H1 (cell line): Measurements from ENCODE around the gene TFF2. TPM values are rescaled to one million over a fixed set of nuclear protein-coding genes. Genes with fewer than 3 reads are reported as not detected.

Experiments
- CTCF ChIA-PET: fragments of 300-600 bp; sonication (Branson Sonifier 250); formaldehyde crosslinking; loops from one replicate; lab custom pipeline; 2021; ENCODE audit not compliant: partially characterized antibody; lab: Charles Lee
- POLR2A ChIA-PET: fragments of 300-600 bp; sonication (Branson Sonifier 250); formaldehyde crosslinking; loops from one replicate; lab custom pipeline; 2021; ENCODE audit warnings: inconsistent platforms; ENCODE audit not compliant: partially characterized antibody; lab: Charles Lee
- DNase-seq, 2 experiments: peaks; one replicate each; pipeline versions ENCODE4 v3.0.0 to v3.0.0-alpha.2; 2010 to 2022; ENCODE audit warnings: low spot score in 2 of 2, low read depth in 1 of 2, mixed read lengths in 1 of 2
- FAIRE-seq: peaks from 2 replicates; lab custom pipeline; 2011; peaks lifted over from hg19 to GRCh38; lab: Jason Lieb, UNC
- H2AFZ ChIP-seq: 2 replicates; pipeline ENCODE4 v1.8.1; 2012; ENCODE audit warnings: low read length, inconsistent platforms
- H2AK5ac ChIP-seq: 2 replicates; pipeline ENCODE4 v1.6.1; 2013; ENCODE audit warnings: low read depth, low read length
- H2BK120ac ChIP-seq: replicated peaks from 2 replicates; pipeline ENCODE3; 2013; ENCODE audit warnings: low read depth, low read length, inconsistent platforms
- H2BK12ac ChIP-seq: 2 replicates; pipeline ENCODE4 v1.6.1; 2013; ENCODE audit warnings: low read depth, low read length
- H2BK15ac ChIP-seq: 2 replicates; pipeline ENCODE4 v1.6.1; 2013; ENCODE audit warnings: low read length
- H2BK20ac ChIP-seq: 2 replicates; pipeline ENCODE4 v1.6.1; 2013; ENCODE audit warnings: low read length
- H2BK5ac ChIP-seq: 2 replicates; pipeline ENCODE4 v1.6.1; 2013; ENCODE audit warnings: low read depth, low read length
- H3K14ac ChIP-seq: 2 replicates; pipeline ENCODE4 v1.6.1; 2013; ENCODE audit warnings: inconsistent platforms; ENCODE audit not compliant: insufficient read length
- H3K18ac ChIP-seq: 2 replicates; pipeline ENCODE4 v1.6.1; 2013; ENCODE audit warnings: low read length; ENCODE audit errors: extremely low read depth
- H3K23ac ChIP-seq: 2 replicates; pipeline ENCODE4 v1.6.1; 2013; ENCODE audit warnings: inconsistent platforms; ENCODE audit not compliant: insufficient read length
- H3K23me2 ChIP-seq: 2 replicates; pipeline ENCODE4 v1.6.1; 2013; ENCODE audit warnings: low read depth, low read length
- H3K27ac ChIP-seq: 2 replicates; pipeline ENCODE4 v1.6.1; 2011; ENCODE audit warnings: low read depth, low read length, inconsistent platforms
- H3K27me3 ChIP-seq, 4 experiments: replicated peaks in 1 of 4; 1 replicate in 1 of 4; 2 replicates in 3 of 4; pipeline versions ENCODE4 v1.6.1 to v1.8.1; 2011 to 2013; ENCODE audit warnings: low read length in 3 of 4, mild to moderate bottlenecking in 3 of 4, inconsistent platforms in 2 of 4, mixed read lengths in 2 of 4, moderate library complexity in 1 of 4; ENCODE audit not compliant: control insufficient read depth in 3 of 4, insufficient read depth in 3 of 4; ENCODE audit errors: extremely low read depth in 1 of 4
- H3K36me3 ChIP-seq, 4 experiments: 2 replicates each; pipeline versions ENCODE4 v1.6.1 to v1.8.1; 2011 to 2013; ENCODE audit warnings: mild to moderate bottlenecking in 4 of 4, low read length in 3 of 4, moderate library complexity in 2 of 4, control low read depth in 1 of 4, inconsistent platforms in 1 of 4; ENCODE audit not compliant: insufficient read depth in 4 of 4, control insufficient read depth in 2 of 4
- H3K4ac ChIP-seq: replicated peaks from 2 replicates; pipeline ENCODE3; 2013; ENCODE audit warnings: low read length, low read depth, mixed read lengths, inconsistent platforms; ENCODE audit not compliant: insufficient read length
- H3K4me1 ChIP-seq, 4 experiments: replicated peaks in 1 of 4; 1 replicate in 1 of 4; 2 replicates in 3 of 4; pipeline versions ENCODE4 v1.6.1 to v1.8.1; 2011 to 2013; ENCODE audit warnings: low read length in 3 of 4, inconsistent platforms in 2 of 4, mixed read lengths in 1 of 4; ENCODE audit not compliant: insufficient read depth in 4 of 4, control insufficient read depth in 3 of 4
- H3K4me2 ChIP-seq, 2 experiments: 2 replicates each; pipeline versions ENCODE4 v1.6.1 to v1.8.1; 2011 to 2013; ENCODE audit warnings: low read depth in 2 of 2, low read length in 2 of 2, control low read depth in 1 of 2, inconsistent platforms in 1 of 2, mild to moderate bottlenecking in 1 of 2; ENCODE audit not compliant: insufficient read depth in 1 of 2
- H3K4me3 ChIP-seq, 4 experiments: fragments of 200-600, 300-600 bp in 1 of 4; sonication (generic), shearing (Covaris generic), sonication (Bioruptor Twin) in 1 of 4; 2 replicates each; pipeline versions ENCODE4 v1.5.1 to v1.8.1; 2011 to 2016; ENCODE audit warnings: low read length in 4 of 4, low read depth in 3 of 4, control low read depth in 2 of 4, inconsistent platforms in 2 of 4, mild to moderate bottlenecking in 2 of 4, mixed read lengths in 1 of 4, moderate library complexity in 1 of 4; ENCODE audit not compliant: insufficient read depth in 2 of 4; ENCODE audit errors: extremely low read depth in 1 of 4
- H3K56ac ChIP-seq: replicated peaks from 2 replicates; pipeline ENCODE3; 2013; ENCODE audit warnings: low read depth, mild to moderate bottlenecking, mixed read lengths, low read length, inconsistent platforms; ENCODE audit not compliant: insufficient read length
- H3K79me1 ChIP-seq: 2 replicates; pipeline ENCODE4 v1.6.1; 2013; ENCODE audit warnings: low read depth, low read length, control low read depth
- H3K79me2 ChIP-seq, 2 experiments: 2 replicates each; pipeline versions ENCODE4 v1.6.1 to v1.8.1; 2012 to 2013; ENCODE audit warnings: low read length in 2 of 2, mild to moderate bottlenecking in 2 of 2, inconsistent platforms in 1 of 2; ENCODE audit not compliant: insufficient read depth in 2 of 2, control insufficient read depth in 1 of 2
- H3K9ac ChIP-seq, 4 experiments: replicated peaks in 1 of 4; 1 replicate in 1 of 4; 2 replicates in 3 of 4; pipeline versions ENCODE4 v1.6.1 to v1.8.1; 2011 to 2013; ENCODE audit warnings: low read depth in 3 of 4, low read length in 3 of 4, control low read depth in 2 of 4, mild to moderate bottlenecking in 2 of 4, moderate library complexity in 2 of 4, inconsistent platforms in 1 of 4; ENCODE audit errors: extremely low read depth in 1 of 4
- H3K9me3 ChIP-seq, 2 experiments: 2 replicates each; pipeline versions ENCODE4 v1.6.1 to v1.8.1; 2012 to 2013; ENCODE audit warnings: mild to moderate bottlenecking in 2 of 2, moderate library complexity in 2 of 2, control low read depth in 1 of 2, inconsistent platforms in 1 of 2, low read depth in 1 of 2, low read length in 1 of 2, mixed read lengths in 1 of 2; ENCODE audit not compliant: insufficient read depth in 2 of 2
- H4K20me1 ChIP-seq, 2 experiments: replicated peaks in 1 of 2; 2 replicates each; pipeline versions ENCODE3 to v1.8.1; 2011 to 2013; ENCODE audit warnings: inconsistent platforms in 2 of 2, low read length in 2 of 2, mild to moderate bottlenecking in 1 of 2; ENCODE audit not compliant: insufficient read depth in 2 of 2, control insufficient read depth in 1 of 2
- H4K5ac ChIP-seq: 2 replicates; pipeline ENCODE4 v1.6.1; 2013; ENCODE audit warnings: low read length, low read depth, mixed read lengths, inconsistent platforms; ENCODE audit not compliant: insufficient read length
- H4K8ac ChIP-seq: 2 replicates; pipeline ENCODE4 v1.8.0; 2013; ENCODE audit warnings: mild to moderate bottlenecking, moderate library complexity, low read length, inconsistent platforms; ENCODE audit not compliant: insufficient read depth; ENCODE audit errors: extremely low read depth
- H4K91ac ChIP-seq: replicated peaks from 2 replicates; pipeline ENCODE3; 2013; ENCODE audit warnings: low read length, mixed read lengths, inconsistent platforms; ENCODE audit not compliant: insufficient read length
- ASH2L ChIP-seq: fragments of 200-600, 300-600 bp; sonication (generic); IDR thresholded peaks from one replicate; pipeline ENCODE4 v1.7.1; 2017; ENCODE audit warnings: low read length
- BCL11A ChIP-seq, 2 experiments: IDR thresholded peaks; one replicate each; pipeline ENCODE4 v1.6.1; 2011; ENCODE audit warnings: low read depth in 2 of 2, low read length in 2 of 2, mild to moderate bottlenecking in 2 of 2
- CBX5 ChIP-seq: fragments of 300-800, 300-1000 bp; sonication (generic); IDR thresholded peaks from 2 replicates; pipeline ENCODE4 v1.7.1; 2016; ENCODE audit warnings: antibody characterized with exemption, low read length, low read depth
- GABPA ChIP-seq: IDR thresholded peaks from 2 replicates; pipeline ENCODE4 v1.6.1; 2011; ENCODE audit warnings: mild to moderate bottlenecking, low read length, moderate library complexity, borderline replicate concordance; ENCODE audit not compliant: insufficient read depth
- PHF8 ChIP-seq: fragments of 200-600 bp; sonication (generic); conservative IDR thresholded peaks from 2 replicates; pipeline ENCODE4 v1.7.1; 2012; ENCODE audit warnings: low read depth, mild to moderate bottlenecking, inconsistent platforms, low read length, moderate library complexity
- SIRT6 ChIP-seq: IDR thresholded peaks from one replicate; pipeline ENCODE4 v1.7.1; 2012; ENCODE audit warnings: low read length, inconsistent platforms
- SP1 ChIP-seq: IDR thresholded peaks from 2 replicates; pipeline ENCODE4 v1.6.1; 2011; ENCODE audit warnings: low read depth, low read length
- SUZ12 ChIP-seq: fragments of 200-600 bp; sonication (generic); IDR thresholded peaks from 2 replicates; pipeline ENCODE4 v1.6.1; 2012; ENCODE audit warnings: mild to moderate bottlenecking, inconsistent platforms, low read length, moderate library complexity, mixed read lengths
- TAF1 ChIP-seq: IDR thresholded peaks from 2 replicates; pipeline ENCODE4 v1.6.1; 2011; ENCODE audit warnings: mild to moderate bottlenecking, low read depth, low read length
- WGBS, 2 experiments: shearing (Covaris generic) in 1 of 2; methylation state at CpG; one replicate each; pipeline versions ENCODE4 v1.1.6 to v1.1.7; 2013 to 2015; ENCODE audit warnings: low lambda C conversion rate in 2 of 2, mixed read lengths in 2 of 2, inconsistent platforms in 1 of 2, low coverage in 1 of 2, missing lambda C conversion rate in 1 of 2; ENCODE audit not compliant: insufficient replicate concordance in 2 of 2, insufficient coverage in 1 of 2, insufficient read length in 1 of 2; ENCODE audit errors: extremely low coverage in 1 of 2, missing lambda C conversion rate in 1 of 2; 5-methylcytosine and 5-hydroxymethylcytosine counted together
- polyA plus RNA-seq, 7 experiments: library from polyadenylated mRNA; depleted of rRNA in 3 of 7; stranded (reverse) in 5 of 7; unstranded in 2 of 7; fragments of >200 nt in 5 of 7; fragments of 200-250 nt in 2 of 7; gene quantifications; 1 replicate in 5 of 7; 2 replicates in 1 of 7; 4 replicates in 1 of 7; pipeline versions ENCODE4 v1.2.1 to v1.2.3, GENCODE V29; 2011 to 2013; ENCODE audit warnings: missing spikeins in 2 of 7, mixed read lengths in 2 of 7
- total RNA-seq: library from RNA; stranded (reverse); fragmentation: NEBNext Ultra II Directional; extraction: Animal tissue kit (Norgen Biotek cat#: 25700); gene quantifications from 2 replicates; pipeline ENCODE4 v1.2.1, GENCODE V29; 2021
- TF ChIP-seq, protein P1 (sequence below): IDR thresholded peaks from 2 replicates; pipeline ENCODE4 v1.6.1; 2012; ENCODE audit warnings: inconsistent platforms
- TF ChIP-seq, protein P2 (sequence below), 3 experiments: IDR thresholded peaks; 1 replicate in 2 of 3; 2 replicates in 1 of 3; pipeline versions ENCODE4 v1.5.1 to v1.6.1; 2011; ENCODE audit warnings: low read length in 3 of 3, mild to moderate bottlenecking in 3 of 3, inconsistent platforms in 2 of 3, low read depth in 1 of 3, moderate library complexity in 1 of 3; ENCODE audit not compliant: insufficient read depth in 1 of 3; ENCODE audit errors: control extremely low read depth in 1 of 3

TFF2 gene
- total and polyA plus RNA-seq, 2 of the 8 experiments (the other 6 are each of a cell fraction or from before 2014, with no cell fraction given) = not detected

DNA sequence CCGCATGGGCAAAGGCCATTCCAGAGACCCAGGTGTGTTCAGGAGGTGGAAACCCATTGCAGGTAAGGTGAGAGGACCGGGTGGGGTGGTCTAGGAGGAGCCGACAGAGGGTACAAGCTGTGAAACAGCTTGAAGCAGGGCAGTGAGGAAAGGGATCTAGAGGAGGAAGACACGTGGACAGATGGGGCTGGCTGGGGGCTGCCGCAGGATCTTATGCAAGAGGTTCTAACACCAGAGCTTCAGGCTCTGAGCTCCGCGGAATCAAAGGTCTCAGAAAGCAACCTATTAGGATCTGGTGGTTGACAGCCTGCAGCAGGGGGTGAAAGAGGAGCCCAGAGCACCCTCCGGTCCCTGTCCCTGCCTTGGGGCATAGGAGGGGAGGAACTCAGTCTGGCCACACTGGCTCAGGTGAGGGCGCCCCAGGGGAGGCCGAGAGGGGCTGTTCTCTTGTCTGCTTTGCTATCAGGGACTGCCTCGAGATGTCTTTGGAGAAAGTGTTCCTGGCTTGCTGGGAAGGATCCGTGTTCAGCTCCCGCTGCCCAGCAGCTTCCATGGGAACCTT is 13.6 kb upstream of the TFF2 start:
- Histone ChIP-seq H3K27ac (no peak overlapping the region), H4K91ac (no peak overlapping the region), H4K20me1 (no peaks in the 10 kb centered on the region), H3K14ac (no peak overlapping the region), H3K23ac (no peak overlapping the region), H3K4me1 (no peaks in the 10 kb centered on the region; a peak in 2 of 7 replicates), H3K79me2 (no peaks in the 10 kb centered on the region), H3K18ac (no peak overlapping the region), H2BK12ac (0 out of 2 replicates have a peak overlapping the region, but pooled peaks have one; percentile 3), H4K8ac (peak overlapping the region; percentile 39; the same call in 1 of the 2 replicates), H3K79me1 (no peaks in the 10 kb centered on the region), H2BK15ac (no peak overlapping the region), H3K9me3 (peaks cover 7 to 8% of the 10 kb centered on the region in 2 experiments; a peak in 3 of 4 replicates), H3K9ac (no peak overlapping the region), H3K4me3 (no peak overlapping the region), H3K56ac (no peak overlapping the region), H2AFZ (no peak overlapping the region), H4K5ac (no peak overlapping the region), H3K23me2 (no peaks in the 10 kb centered on the region), H2BK120ac (no peak overlapping the region), H3K27me3 (no peaks in the 10 kb centered on the region), H3K4me2 (no peak overlapping the region), H3K4ac (no peak overlapping the region), H2AK5ac (no peak overlapping the region), H3K36me3 (no peaks in the 10 kb centered on the region), H2BK5ac (no peak overlapping the region), H2BK20ac (no peak overlapping the region)
- POLR2A ChIA-PET = no interaction called here
- 87% methylated on average over 13 of the region's 13 CpGs; no CpG with 5 or more reads in 1 of the 2 experiments for WGBS, 2 experiments
- CTCF ChIA-PET = interaction anchor here (1.1 to 4.0 kb wide), 4 partner anchors 17 to 218 kb away, joined by 3 to 28 read pairs (median 4); no protein-coding TSS in a partner anchor
- FAIRE-seq (no peak), DNase-seq (no peak)
- TF ChIP-seq CBX5 (no peak), ASH2L (no peak), SP1 (no peak), GABPA (no peak), TAF1 (no peak), SIRT6 (no peak), SUZ12 (no peak), BCL11A (IDR thresholded peaks at IDR 0.05; ENCODE audit: low read depth in 2 of 2, low read length in 2 of 2) (no peak), PHF8 (no peak)
- TF ChIP-seq, protein P1, sequence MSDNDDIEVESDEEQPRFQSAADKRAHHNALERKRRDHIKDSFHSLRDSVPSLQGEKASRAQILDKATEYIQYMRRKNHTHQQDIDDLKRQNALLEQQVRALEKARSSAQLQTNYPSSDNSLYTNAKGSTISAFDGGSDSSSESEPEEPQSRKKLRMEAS = no peak
- TF ChIP-seq, protein P2, sequence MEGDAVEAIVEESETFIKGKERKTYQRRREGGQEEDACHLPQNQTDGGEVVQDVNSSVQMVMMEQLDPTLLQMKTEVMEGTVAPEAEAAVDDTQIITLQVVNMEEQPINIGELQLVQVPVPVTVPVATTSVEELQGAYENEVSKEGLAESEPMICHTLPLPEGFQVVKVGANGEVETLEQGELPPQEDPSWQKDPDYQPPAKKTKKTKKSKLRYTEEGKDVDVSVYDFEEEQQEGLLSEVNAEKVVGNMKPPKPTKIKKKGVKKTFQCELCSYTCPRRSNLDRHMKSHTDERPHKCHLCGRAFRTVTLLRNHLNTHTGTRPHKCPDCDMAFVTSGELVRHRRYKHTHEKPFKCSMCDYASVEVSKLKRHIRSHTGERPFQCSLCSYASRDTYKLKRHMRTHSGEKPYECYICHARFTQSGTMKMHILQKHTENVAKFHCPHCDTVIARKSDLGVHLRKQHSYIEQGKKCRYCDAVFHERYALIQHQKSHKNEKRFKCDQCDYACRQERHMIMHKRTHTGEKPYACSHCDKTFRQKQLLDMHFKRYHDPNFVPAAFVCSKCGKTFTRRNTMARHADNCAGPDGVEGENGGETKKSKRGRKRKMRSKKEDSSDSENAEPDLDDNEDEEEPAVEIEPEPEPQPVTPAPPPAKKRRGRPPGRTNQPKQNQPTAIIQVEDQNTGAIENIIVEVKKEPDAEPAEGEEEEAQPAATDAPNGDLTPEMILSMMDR (IDR thresholded peaks at IDR 0.05; ENCODE audit: control extremely low read depth in 1 of 3, insufficient read depth in 1 of 3, low read depth in 1 of 3, low read length in 3 of 3) = no peak
